Measurements from ENCODE around the gene ACTR6. TPM values are rescaled to one million over a fixed set of nuclear protein-coding genes. Genes with fewer than 3 reads are reported as not detected.

ACTR6 gene
- total and polyA plus RNA-seq, 10 of the 15 experiments (the other 5 are each of a cell fraction or from before 2014, with no cell fraction given) = 17.4 to 62.4 (median 40.5) TPM

GRCh38 chr12:100200463-100201181 is at the start of gene ACTR6 (continued):
- TF ChIP-seq IRF5 (IDR thresholded peaks at IDR 0.05; ENCODE audit: borderline replicate concordance) = no peak
- TF ChIP-seq HDAC2 (IDR thresholded peaks at IDR 0.05) = no peak
- peak; percentile 90 for TF ChIP-seq NBN (IDR thresholded peaks at IDR 0.05)
- no peak for TF ChIP-seq ZNF592 (IDR thresholded peaks at IDR 0.05)
- TF ChIP-seq NRF1 (conservative IDR thresholded peaks at IDR 0.05; ENCODE audit: low read depth, low read length) = no peak
- TF ChIP-seq MYC (IDR thresholded peaks at IDR 0.05; ENCODE audit: insufficient read depth, insufficient read length, insufficient replicate concordance, low read length, severe bottlenecking) = no peak
- no peak; the same call in 1 of the 2 replicates for TF ChIP-seq PML (IDR thresholded peaks at IDR 0.05; ENCODE audit: low read length)
- TF ChIP-seq HDGF (IDR thresholded peaks at IDR 0.05) = no peak; the same call in 1 of the 2 replicates
- TF ChIP-seq RBBP5 (conservative IDR thresholded peaks at IDR 0.05) = no peak
- TF ChIP-seq SUPT20H (IDR thresholded peaks at IDR 0.05; ENCODE audit: borderline replicate concordance, control insufficient read depth, low read depth, low read length) = no peak
- peak; percentile 51 to 62 for TF ChIP-seq IKZF2 (IDR thresholded peaks at IDR 0.05)
- no peak for TF ChIP-seq KAT2A (conservative IDR thresholded peaks at IDR 0.05; ENCODE audit: control insufficient read depth, low read depth, low read length)
- TF ChIP-seq CBX3 (IDR thresholded peaks at IDR 0.05; ENCODE audit: borderline replicate concordance, low read depth) = no peak
- TF ChIP-seq SP1 (IDR thresholded peaks at IDR 0.05; ENCODE audit: low read depth, low read length) = no peak
- peak in 1 of 2 experiments; percentile 51; a peak in 1 of 3 replicates for TF ChIP-seq EGR1 (IDR thresholded peaks at IDR 0.05; ENCODE audit: borderline replicate concordance in 1 of 2, low read depth in 2 of 2, low read length in 2 of 2)
- TF ChIP-seq SUZ12 (IDR thresholded peaks at IDR 0.05; ENCODE audit: unreplicated experiment) = no peak
- no peak for TF ChIP-seq NFYB (IDR thresholded peaks at IDR 0.05; ENCODE audit: insufficient read depth, low read depth, low read length)
- no peak for TF ChIP-seq SMC3 (IDR thresholded peaks at IDR 0.05; ENCODE audit: borderline replicate concordance, low read length)
- TF ChIP-seq RELA (IDR thresholded peaks at IDR 0.05; ENCODE audit: borderline replicate concordance, partially characterized antibody) = peak; percentile 47
- TF ChIP-seq ZNF24 (IDR thresholded peaks at IDR 0.05) = no peak
- TF ChIP-seq NR2F1 (conservative IDR thresholded peaks at IDR 0.05) = no peak; the same call in 1 of the 2 replicates
- no peak for TF ChIP-seq SPI1 (IDR thresholded peaks at IDR 0.05; ENCODE audit: borderline replicate concordance, insufficient read depth, low read depth, low read length)
- TF ChIP-seq NFIC (IDR thresholded peaks at IDR 0.05; ENCODE audit: low read depth, low read length) = peak; percentile 28; the same call in 1 of the 2 replicates
- no peak for TF ChIP-seq NR2C2 (IDR thresholded peaks at IDR 0.05; ENCODE audit: borderline replicate concordance, control insufficient read depth, insufficient read length, low read depth)
- TF ChIP-seq MYB (IDR thresholded peaks at IDR 0.05; ENCODE audit: borderline replicate concordance, low read depth, low read length) = no peak
- peak; percentile 69 for TF ChIP-seq IKZF1 (conservative IDR thresholded peaks at IDR 0.05)
- peak; percentile 19; the same call in 1 of the 2 replicates for TF ChIP-seq RB1 (IDR thresholded peaks at IDR 0.05; ENCODE audit: borderline replicate concordance)
- peak; percentile 82 for TF ChIP-seq POLR2A (IDR thresholded peaks at IDR 0.05; ENCODE audit: low read depth, low read length)

Data from GM12878 (cell line).